HG02973 (cell line): Measurements from ENCODE around the gene CFAP45.

ENCODE experiments used
- ATAC-seq: cut with Tn5 transposase; IDR thresholded peaks from one replicate; pipeline ENCODE4 v1.9.1; 2021; ENCODE audit warnings: moderate library complexity; ENCODE audit not compliant: unreplicated experiment

Gene CFAP45

GRCh38 chr1:159854693-159855192, 45.2 kb downstream of the CFAP45 start:
- ATAC-seq, result peak; percentile 95

- ATAC-seq, result no peak
Observed at GRCh38 chr1:159854116-159854692, 45.8 kb downstream of the CFAP45 start.

GRCh38 chr1:159853417-159854115, 46.4 kb downstream of the CFAP45 start:
- no peak for ATAC-seq

GRCh38 chr1:159851407-159851806, 48.6 kb downstream of the CFAP45 start:
- ATAC-seq, result no peak

- ATAC-seq, result no peak
Observed at GRCh38 chr1:159849626-159850366, 50.2 kb downstream of the CFAP45 start.

- ATAC-seq, result no peak
Observed at GRCh38 chr1:159848326-159848725, 51.6 kb downstream of the CFAP45 start.

- no peak for ATAC-seq
Observed at GRCh38 chr1:159847231-159847630, 52.7 kb downstream of the CFAP45 start.

- ATAC-seq, result no peak
Observed at GRCh38 chr1:159845751-159846629, 54.0 kb downstream of the CFAP45 start.

GRCh38 chr1:159843459-159843858, 56.5 kb downstream of the CFAP45 start:
- ATAC-seq, result no peak

GRCh38 chr1:159841749-159842148, 58.2 kb downstream of the CFAP45 start:
- ATAC-seq, result no peak

GRCh38 chr1:159839116-159839849, 60.7 kb downstream of the CFAP45 start:
- ATAC-seq, result peak; percentile 82

- ATAC-seq, result peak; percentile 67
Observed at GRCh38 chr1:159838715-159839114, 61.2 kb downstream of the CFAP45 start.

GRCh38 chr1:159835862-159836525, 64.0 kb downstream of the CFAP45 start:
- ATAC-seq, result no peak

- ATAC-seq, result no peak
Observed at GRCh38 chr1:159835356-159835755, 64.6 kb downstream of the CFAP45 start.

- no peak for ATAC-seq
Observed at GRCh38 chr1:159832309-159832708, 67.7 kb downstream of the CFAP45 start.

- no peak for ATAC-seq
Observed at GRCh38 chr1:159831412-159832141, 68.4 kb downstream of the CFAP45 start.

- no peak for ATAC-seq
Observed at GRCh38 chr1:159830722-159831121, 69.2 kb downstream of the CFAP45 start.

- ATAC-seq, result no peak
Observed at GRCh38 chr1:159829822-159830465, 70.0 kb downstream of the CFAP45 start.

GRCh38 chr1:159829273-159829634, 70.7 kb downstream of the CFAP45 start:
- ATAC-seq, result peak; percentile 66
